Lower leg skin (tissue), 3 donors: ENCODE measurements around the gene CD276.

Experiments
- CTCF ChIP-seq, 3 donors: fragments of 450-650 bp; IDR thresholded peaks; one replicate each; pipeline ENCODE4 v1.5.1; 2016; ENCODE audit warnings: antibody characterized with exemption in 3 of 3, mild to moderate bottlenecking in 3 of 3, moderate library complexity in 2 of 3
- POLR2A ChIP-seq, 2 donors: fragments of 450-650 bp; IDR thresholded peaks; one replicate each; pipeline ENCODE4 v1.6.1; 2016 to 2017; ENCODE audit warnings: antibody characterized with exemption in 2 of 2, mild to moderate bottlenecking in 1 of 2, moderate library complexity in 1 of 2

GRCh38 chr15:73754461-73754860, 70.3 kb downstream of the CD276 start:
- no peak for TF ChIP-seq POLR2A (IDR thresholded peaks at IDR 0.05)
- TF ChIP-seq CTCF (IDR thresholded peaks at IDR 0.05) = no peak
